GM19438 (cell line): ENCODE data around the gene MRAP2.
"Not testable (repeated sequence)": the region's sequence is repeated elsewhere in the genome, so short reads cannot be mapped to it uniquely, and the experiment has no call there.

Experiments used
- ATAC-seq: cut with Tn5 transposase; IDR thresholded peaks from one replicate; pipeline ENCODE4 v1.9.1; 2021; ENCODE audit warnings: low read depth; ENCODE audit not compliant: unreplicated experiment

Gene MRAP2

DNA sequence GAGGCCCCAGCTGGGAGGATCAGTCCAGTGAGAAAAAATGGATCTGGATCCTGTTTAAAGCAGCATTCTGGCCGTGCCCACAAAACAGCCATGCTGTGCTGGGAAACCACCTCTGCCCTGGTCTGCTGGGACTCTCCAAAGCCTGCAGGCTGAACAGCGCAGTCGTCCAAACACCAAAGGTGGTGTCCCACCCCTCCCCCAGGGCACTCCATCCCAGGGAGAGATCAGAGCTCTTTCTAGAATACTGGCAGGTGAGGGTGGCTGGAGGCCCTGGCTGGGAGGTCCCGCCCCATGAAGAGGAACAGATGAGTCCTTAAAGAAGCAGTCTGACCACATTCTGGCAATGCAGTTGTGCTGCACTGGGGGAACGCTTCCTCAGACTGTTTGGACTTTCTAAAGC lies 84.6 kb downstream of the MRAP2 start:
- ATAC-seq = no peak

DNA sequence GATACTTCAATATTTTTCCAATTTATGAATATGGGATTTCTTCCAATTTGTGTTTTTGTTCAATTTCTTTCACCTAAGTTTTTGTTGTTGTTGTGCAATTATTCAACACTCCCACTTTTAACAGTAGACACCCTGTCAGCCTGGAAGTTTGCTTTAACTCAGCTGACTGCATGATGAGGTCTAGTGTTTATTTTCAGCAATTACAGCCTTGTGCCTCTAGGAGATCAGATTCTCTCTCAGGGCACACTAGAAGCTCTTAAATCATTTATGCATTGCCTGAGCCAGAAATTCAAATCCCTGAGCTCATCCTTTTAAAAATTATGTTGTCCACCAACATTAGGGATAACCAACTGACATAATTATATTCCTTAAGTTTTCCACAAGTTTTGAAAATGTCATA lies 85.7 kb downstream of the MRAP2 start:
- ATAC-seq = no peak

- ATAC-seq = no peak
Observed at GRCh38 chr6:84123186-84123585, 89.6 kb downstream of the MRAP2 start.

GRCh38 chr6:84129588-84129987 lies 96.0 kb downstream of the MRAP2 start:
- not testable (repeated sequence) for ATAC-seq

- not testable (repeated sequence) for ATAC-seq
Observed at GRCh38 chr6:84133385-84133784, 99.8 kb downstream of the MRAP2 start.

DNA sequence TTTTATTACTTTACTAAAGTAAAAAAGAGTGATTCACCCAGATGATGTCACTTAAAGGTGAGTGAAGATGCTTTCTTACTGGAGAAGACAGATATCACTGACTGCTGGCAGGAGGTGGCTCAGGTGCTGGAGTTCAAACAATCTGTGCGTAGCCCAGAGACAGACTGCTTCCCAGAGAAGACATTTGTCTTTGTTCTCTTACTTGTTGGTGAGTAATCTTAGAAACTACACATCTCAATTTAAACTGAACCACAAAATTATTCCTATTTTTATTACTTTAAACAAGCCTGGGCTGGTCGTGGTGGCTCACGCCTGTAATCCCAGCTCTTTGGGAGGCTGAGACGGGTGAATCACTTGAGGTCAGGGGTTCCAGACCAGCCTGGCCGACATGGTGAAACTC lies 101.7 kb downstream of the MRAP2 start:
- ATAC-seq = no peak

- ATAC-seq = no peak
Observed at GRCh38 chr6:84136364-84137050, 102.9 kb downstream of the MRAP2 start.

DNA sequence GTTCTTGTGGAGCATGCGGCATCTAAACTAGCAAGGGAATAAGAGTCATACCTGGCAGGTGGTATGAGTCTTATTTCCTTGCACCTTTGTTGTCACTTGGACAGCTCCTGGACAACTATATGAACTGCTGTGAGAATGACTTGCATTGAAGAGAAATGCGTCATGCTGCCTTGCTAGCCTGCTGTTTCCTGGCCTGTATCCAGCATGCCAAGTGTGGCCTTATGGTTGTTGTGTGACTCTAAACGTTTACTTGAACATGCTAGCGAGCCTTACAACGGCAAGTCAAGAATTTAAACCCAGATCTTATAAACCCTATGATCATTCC lies 103.4 kb downstream of the MRAP2 start:
- no peak for ATAC-seq

- ATAC-seq = no peak
Observed at GRCh38 chr6:84137989-84138575, 104.5 kb downstream of the MRAP2 start.

GRCh38 chr6:84139311-84139710 lies 105.7 kb downstream of the MRAP2 start:
- no peak for ATAC-seq
